NCI-H2171 (cell line): ENCODE data around the gene ESRRB.
A peak's percentile ranks its signal among the peaks of the same experiment; 100 is the strongest.

Source experiments
- DNase-seq: peaks from one replicate; lab custom pipeline; 2025; lab: John Stamatoyannopoulos, UW

ESRRB gene

GRCh38 chr14:76407449-76408150, 31.7 kb downstream of the ESRRB start:
- DNase-seq = no peak

- DNase-seq = no peak
Observed at GRCh38 chr14:76408877-76409276, 32.9 kb downstream of the ESRRB start.

GRCh38 chr14:76412501-76412900, 36.6 kb downstream of the ESRRB start:
- DNase-seq = no peak

- no peak for DNase-seq
Observed at GRCh38 chr14:76413106-76413961, 37.4 kb downstream of the ESRRB start.

- DNase-seq = no peak
Observed at GRCh38 chr14:76413962-76414600, 38.1 kb downstream of the ESRRB start.

GRCh38 chr14:76419399-76419798, 43.5 kb downstream of the ESRRB start:
- DNase-seq = no peak

GRCh38 chr14:76420827-76421226, 44.9 kb downstream of the ESRRB start:
- no peak for DNase-seq

- DNase-seq = peak; percentile 68
Observed at GRCh38 chr14:76421662-76422061, 45.7 kb downstream of the ESRRB start.

- DNase-seq = no peak
Observed at GRCh38 chr14:76422662-76423061, 46.7 kb downstream of the ESRRB start.

GRCh38 chr14:76423534-76423933, 47.6 kb downstream of the ESRRB start:
- no peak for DNase-seq

GRCh38 chr14:76424359-76424758, 48.4 kb downstream of the ESRRB start:
- no peak for DNase-seq

- no peak for DNase-seq
Observed at GRCh38 chr14:76426161-76426696, 50.3 kb downstream of the ESRRB start.

- no peak for DNase-seq
Observed at GRCh38 chr14:76428611-76429010, 52.7 kb downstream of the ESRRB start.

GRCh38 chr14:76430017-76430416, 54.1 kb downstream of the ESRRB start:
- no peak for DNase-seq

- DNase-seq = no peak
Observed at GRCh38 chr14:76430475-76430980, 54.6 kb downstream of the ESRRB start.

GRCh38 chr14:76431538-76431937, 55.6 kb downstream of the ESRRB start:
- no peak for DNase-seq

- DNase-seq = peak; percentile 47
Observed at GRCh38 chr14:76432827-76433752, 57.2 kb downstream of the ESRRB start.

GRCh38 chr14:76434220-76434619, 58.3 kb downstream of the ESRRB start:
- DNase-seq = peak; percentile 86

- DNase-seq = no peak
Observed at GRCh38 chr14:76439237-76439775, 63.4 kb downstream of the ESRRB start.

GRCh38 chr14:76446486-76446885, 70.5 kb downstream of the ESRRB start:
- no peak for DNase-seq

- DNase-seq = no peak
Observed at GRCh38 chr14:76446921-76447320, 71.0 kb downstream of the ESRRB start.
